ENCODE measurements around the gene HIKESHI.
"Not testable (repeated sequence)": the region's sequence is repeated elsewhere in the genome, so short reads cannot be mapped to it uniquely, and the experiment has no call there.

Gene HIKESHI

GRCh38 chr11:86294026-86294425 lies 8.0 kb upstream of the HIKESHI start:
- no peak for FAIRE-seq

- FAIRE-seq, result no peak
These were observed 323 bp upstream of the HIKESHI start for GRCh38 chr11:86301742-86302091.

- no peak for FAIRE-seq
These were observed 1.2 kb downstream of the HIKESHI start for GRCh38 chr11:86303257-86303656.

GRCh38 chr11:86308710-86309109 lies 6.7 kb downstream of the HIKESHI start:
- not testable (repeated sequence) for FAIRE-seq

- no peak for FAIRE-seq
These were observed 11.8 kb downstream of the HIKESHI start for GRCh38 chr11:86313793-86314192.

DNA sequence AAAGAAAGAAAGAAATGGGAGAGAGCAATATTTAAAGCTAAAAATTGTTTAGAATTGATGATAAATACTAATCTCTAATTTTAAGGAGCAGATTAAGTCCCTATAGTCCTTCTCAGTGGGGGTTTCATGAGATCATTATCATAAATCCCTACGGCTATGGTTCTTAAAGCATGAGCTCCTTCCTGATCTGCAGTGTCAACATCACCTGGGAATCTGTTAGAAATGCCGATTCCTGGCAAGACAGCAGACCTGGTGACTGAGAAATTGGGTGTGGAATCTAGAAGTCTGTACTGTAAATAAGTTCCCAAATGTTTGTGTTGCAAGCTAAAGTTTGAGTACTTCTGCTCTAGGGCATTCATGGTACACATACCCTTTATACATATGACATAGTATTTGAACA lies 12.6 kb downstream of the HIKESHI start:
- FAIRE-seq, result no peak

DNA sequence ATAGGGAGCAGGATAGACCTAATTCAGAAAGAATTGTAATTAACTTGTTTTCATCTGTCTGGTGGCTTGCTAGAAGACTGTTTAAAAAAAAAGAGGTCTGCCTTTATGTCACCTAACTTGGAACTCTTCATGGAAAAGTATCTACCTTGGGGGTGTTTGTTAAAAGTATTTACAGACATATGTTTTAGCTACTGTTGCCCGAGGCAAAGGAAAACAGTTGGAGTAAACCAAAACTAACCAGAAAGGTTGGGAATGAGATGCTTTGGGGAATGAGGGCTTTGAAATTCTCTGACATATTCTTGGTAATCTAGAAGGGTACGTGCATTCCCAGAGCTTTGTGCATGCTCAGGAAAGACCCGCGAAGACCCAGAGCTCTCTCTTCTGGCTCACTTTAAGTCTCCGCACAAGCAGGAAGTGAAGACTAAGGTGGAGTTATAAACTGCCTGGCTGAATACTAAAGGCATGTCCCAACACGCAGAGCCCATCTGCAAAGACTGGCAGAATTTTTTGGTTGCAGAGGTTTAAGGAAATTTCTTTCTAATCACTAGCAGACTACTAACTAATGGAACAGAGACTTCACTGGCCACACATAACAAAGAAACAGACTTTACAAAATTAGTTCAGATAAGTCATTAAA lies 33.2 kb downstream of the HIKESHI start:
- no peak for FAIRE-seq

DNA sequence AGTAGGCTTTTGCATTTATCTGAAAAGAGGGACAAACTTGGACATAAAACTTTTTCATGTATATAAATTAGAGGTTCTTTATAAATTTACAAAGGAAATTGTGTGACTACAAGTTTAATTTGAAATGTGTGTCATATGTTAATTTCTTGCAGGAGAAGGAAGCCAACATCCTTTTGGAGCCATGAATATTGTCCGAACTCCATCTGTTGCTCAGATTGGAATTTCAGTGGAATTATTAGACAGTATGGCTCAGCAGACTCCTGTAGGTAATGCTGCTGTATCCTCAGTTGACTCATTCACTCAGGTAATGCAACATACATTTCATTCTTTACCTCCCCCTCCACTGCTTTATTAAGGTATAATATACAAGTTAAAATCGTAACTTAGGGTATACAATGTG lies 35.2 kb downstream of the HIKESHI start:
- FAIRE-seq, result no peak

- FAIRE-seq, result no peak
These were observed 39.3 kb downstream of the HIKESHI start for GRCh38 chr11:86341382-86341781.

DNA sequence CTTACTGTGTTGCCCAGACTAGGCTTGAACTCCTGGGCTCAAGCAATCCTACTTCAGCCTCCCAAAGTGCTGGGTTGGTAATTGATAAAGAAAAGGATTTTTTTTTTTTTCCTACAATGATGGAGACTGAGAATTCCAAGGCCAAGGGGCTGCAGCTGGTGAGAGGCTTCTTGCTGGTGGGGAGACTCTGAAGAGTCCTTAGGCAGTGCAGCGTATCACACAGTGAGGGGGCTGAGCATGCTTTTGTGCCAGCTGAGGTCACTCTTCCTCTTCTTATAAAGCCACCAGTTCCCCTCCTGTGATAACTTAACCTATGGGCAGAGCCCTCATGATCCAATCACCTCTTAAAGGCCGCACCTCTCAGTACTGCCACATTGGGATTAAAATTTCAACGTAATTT lies 44.5 kb downstream of the HIKESHI start:
- FAIRE-seq, result no peak

- no peak for FAIRE-seq
These were observed 53.2 kb downstream of the HIKESHI start for GRCh38 chr11:86355256-86355655.

- FAIRE-seq, result not testable (repeated sequence)
These were observed 55.4 kb downstream of the HIKESHI start for GRCh38 chr11:86357412-86357811.

- no peak for FAIRE-seq
These were observed 56.7 kb downstream of the HIKESHI start for GRCh38 chr11:86358720-86359119.

DNA sequence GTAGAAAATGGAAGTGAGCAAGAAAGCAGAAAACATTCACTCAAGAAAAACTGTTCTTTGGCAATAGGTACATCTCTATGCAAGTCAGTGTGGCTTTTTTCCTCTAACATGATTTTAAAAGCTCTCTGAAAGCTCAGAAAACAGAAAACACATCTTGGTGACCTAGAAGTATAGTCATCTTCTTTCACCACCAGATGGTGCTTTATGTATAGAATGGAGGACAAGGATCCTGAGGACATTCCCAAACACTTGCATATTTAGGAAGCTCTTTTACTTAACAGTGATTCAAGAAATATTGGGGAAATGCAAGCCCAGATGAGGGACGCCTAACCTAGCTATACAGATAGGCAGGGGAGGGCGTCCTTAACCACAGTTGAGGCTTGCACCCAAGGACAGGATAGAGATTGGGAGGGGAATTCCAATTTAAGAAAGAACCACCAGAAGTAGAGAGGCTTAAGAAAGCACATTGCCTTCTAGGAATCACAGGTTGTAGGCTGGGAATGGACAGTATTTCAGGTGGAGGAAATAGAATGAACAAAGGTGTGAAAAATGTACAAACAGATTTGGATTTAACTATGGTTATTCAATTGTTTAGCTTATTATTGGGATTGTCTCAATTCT lies 58.8 kb downstream of the HIKESHI start:
- no peak for FAIRE-seq

DNA sequence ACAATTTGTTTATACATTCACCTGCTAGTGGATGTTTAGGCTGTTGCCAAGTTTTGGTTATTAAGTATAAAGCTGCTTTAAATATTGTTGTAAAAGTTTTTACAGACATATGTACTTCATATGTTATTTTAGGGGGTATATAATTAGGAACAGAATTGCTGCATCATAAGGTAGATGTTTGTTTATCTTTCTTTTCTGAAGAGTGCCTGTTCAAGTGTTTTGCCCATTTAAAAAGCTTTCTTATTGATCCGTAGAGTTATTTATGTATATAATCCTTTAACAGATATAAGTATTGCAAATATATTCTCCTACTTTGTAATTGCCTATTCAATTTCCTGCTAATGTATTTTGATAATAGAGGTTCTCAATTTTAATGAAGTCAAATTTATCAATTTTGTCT lies 61.4 kb downstream of the HIKESHI start:
- no peak for FAIRE-seq

- no peak for FAIRE-seq
These were observed 63.5 kb downstream of the HIKESHI start for GRCh38 chr11:86365546-86365945.

DNA sequence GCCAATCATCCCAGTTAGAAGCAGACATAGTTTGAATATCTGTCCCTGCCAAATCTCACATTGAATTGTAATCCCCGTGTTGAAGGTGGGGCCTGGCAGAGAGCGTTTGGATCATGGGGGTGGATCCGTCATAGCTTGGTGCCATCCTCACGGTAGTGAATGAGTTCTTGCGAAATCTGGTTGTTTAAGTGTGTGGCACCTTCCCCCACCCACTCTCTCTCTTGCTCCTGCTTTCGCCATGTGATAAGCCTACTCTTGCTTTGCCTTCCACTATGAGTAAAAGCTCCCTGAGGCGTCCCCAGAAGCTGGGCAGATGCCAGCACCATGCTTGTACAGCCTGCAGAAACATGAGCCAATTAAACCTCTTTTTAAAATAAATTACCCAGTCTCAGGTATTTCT lies 67.6 kb downstream of the HIKESHI start:
- no peak for FAIRE-seq

- FAIRE-seq, result no peak
These were observed 68.1 kb downstream of the HIKESHI start for GRCh38 chr11:86370171-86370570.

DNA sequence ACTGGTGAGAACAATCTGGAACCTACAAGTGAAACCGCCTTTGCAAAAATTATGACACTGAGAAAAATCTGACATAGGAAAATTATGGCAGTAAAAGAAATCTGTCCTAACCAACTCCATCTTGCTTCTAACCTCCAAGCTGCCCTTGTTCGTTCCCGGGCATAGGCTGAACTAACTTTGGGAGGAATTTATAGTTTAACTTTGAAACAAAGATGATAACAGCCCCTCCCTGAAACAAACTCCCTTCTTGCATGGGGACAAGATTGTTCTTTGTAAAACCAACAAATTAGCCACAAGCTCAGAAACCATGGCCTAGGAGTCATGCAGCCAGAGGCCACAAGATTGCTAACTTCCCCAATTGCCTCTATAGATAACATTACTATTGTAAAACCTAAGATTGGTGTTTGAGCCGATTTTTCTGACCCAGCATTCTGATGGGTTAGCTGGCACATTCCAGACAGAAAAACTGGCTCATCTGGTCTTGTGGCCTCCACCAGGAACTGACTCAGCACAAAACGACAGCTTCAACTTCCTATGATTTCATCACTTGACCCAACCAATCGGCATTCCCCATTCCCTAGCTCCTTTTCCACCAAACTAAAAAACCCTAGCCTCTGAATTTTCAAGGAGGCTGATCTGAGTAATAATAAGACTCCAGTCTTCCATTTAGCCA lies 69.0 kb downstream of the HIKESHI start:
- FAIRE-seq, result no peak

- FAIRE-seq, result no peak
These were observed 70.0 kb downstream of the HIKESHI start for GRCh38 chr11:86372041-86372440.

DNA sequence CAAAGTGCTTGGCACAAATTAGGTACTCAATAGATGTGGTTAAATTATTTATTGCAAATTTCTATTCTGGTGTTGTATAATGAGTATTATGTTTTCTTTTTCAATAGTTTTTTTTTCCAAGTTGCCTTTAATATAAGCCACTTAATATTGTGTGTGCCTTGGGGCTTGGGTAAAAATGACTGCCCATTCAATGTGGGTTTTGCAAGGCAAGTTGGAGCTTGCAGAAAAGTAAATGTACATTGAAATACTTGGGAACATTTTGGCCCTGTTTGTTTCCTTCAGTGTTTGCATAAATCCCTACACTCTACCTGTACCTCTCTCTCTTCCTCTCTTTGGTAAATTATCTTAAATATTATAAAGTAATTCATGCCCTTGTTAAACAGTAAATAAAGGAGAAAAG lies 70.5 kb downstream of the HIKESHI start:
- no peak for FAIRE-seq

DNA sequence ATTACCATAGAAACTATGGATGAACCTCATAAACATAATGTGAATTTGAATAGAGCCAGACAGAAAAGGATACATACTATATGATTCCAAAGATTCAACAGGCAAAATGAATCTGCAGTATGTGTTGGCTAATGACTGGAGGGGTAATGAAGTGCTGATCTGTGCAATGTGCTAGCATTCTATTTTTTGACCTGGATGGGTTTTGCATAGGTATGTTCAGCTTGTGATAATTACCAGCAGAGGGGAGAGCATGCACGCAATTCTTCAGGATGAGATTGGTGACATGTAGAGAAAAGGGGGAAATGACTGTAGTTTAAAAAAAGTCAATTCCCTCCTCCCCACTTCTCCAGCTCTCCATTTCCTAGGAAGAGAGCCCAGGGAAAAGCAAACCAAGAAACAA lies 72.0 kb downstream of the HIKESHI start:
- no peak for FAIRE-seq

- no peak for FAIRE-seq
These were observed 72.5 kb downstream of the HIKESHI start, which contains the start of gene CCDC81 for GRCh38 chr11:86374586-86374985. Gene CCDC81, plus strand, starts transcription at chr11:86374887. Its CDS starts 277 bp downstream, at chr11:86375164.

DNA sequence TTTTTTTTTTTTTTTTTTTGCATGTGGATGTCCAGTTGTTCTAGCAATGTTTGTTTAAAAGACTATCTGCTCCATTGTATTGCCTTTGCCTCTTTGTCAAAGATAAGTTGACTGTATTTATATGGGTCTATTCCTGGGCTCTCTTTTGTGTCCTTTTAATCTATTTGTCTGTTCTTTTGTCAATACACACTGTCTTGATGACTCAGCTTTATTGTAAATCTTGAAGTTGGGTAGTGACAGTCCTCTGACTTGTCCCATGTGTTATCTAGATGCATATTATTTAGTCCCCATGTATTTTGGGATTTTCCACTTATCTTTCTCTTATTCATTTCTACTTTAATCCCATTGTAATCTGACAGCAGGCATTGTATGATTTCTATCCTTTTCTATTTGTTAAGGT lies 75.9 kb downstream of the HIKESHI start:
- FAIRE-seq, result no peak
